GM21390 (cell line): Measurements from ENCODE around the gene QPCTL.
"Not testable (repeated sequence)": the region's sequence is repeated elsewhere in the genome, so short reads cannot be mapped to it uniquely, and the experiment has no call there.

Source experiments
- ATAC-seq: cut with Tn5 transposase; IDR thresholded peaks from one replicate; pipeline ENCODE4 v1.9.1; 2021; ENCODE audit not compliant: unreplicated experiment

Gene QPCTL

DNA sequence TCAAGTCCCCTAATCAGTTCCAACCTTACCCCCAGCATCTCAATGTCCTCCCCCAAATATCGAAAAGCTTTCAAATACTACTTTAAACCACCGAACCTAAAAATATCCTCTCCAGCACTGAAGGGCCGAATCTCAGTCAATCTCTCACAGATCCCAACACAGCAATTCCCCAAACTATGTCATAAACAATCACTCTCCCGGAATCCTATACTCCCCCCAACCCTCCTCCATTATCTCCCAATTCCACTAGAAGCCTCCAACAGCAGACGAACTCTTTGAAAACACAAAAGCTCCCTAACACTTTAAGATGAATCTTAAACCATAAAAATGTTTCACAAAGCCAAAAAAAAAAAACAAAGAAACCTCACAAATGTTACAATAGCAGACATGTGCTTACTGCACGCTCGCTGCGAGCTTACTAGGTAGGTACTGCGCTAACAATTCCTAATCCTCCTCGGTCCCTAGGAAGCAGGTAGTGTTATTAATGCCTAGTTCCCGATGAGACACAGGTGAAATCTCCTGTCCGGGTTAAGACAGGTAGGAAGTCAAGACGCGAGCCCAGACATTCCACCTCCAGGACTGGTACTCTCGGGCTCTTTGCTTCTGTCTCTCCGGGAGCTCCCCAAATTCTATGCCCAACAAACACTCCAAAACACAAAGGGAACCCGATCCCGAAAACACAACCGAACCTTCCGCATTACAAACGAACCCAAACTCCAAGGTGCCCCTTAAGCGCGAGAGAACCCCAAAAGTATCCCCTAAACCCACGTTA is 24.1 kb downstream of the QPCTL start:
- ATAC-seq: no peak

DNA sequence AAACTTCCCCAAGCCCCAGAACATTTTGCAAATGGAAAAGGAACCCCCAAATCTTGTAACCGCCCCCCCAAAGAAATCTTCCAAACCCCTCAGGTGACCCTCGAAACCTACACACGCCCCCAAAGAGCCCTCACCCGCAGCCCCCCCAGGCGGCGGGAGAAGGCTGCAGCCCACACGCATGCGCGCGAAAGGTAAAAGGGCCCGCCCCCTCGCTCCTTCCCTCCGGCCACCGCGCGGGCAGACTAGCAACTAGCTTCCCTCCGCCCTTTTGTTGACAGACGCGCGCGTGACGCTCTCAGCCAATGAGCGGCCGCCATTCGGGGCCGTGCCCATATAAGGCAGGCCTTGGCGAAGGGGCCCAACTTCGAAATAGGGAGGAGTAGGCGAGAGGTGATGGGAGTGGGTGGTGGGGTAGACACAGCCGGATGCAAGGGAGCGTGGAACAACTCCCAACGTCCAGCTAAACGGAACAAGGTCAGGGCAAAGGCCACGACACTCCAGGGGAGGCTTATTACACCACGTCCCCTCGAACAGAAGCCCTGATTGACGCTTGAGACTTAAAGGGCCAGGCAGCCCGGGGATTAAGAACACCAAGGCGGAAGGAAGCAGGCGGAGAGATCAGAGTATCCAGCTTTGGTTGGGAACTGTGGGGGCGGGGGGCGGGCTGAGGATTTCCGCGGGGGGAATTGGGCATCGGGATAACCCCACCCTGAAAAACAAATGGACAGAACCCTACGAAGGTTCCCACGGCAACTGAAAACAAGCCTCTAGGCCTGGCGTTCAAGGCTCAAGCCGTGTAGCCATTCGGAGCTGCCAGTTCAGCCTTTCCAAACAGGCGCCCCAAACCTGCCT is 24.9 kb downstream of the QPCTL start:
- peak; percentile 90 for ATAC-seq

- ATAC-seq: no peak
These were observed 25.7 kb downstream of the QPCTL start for GRCh38 chr19:45717983-45718650.

DNA sequence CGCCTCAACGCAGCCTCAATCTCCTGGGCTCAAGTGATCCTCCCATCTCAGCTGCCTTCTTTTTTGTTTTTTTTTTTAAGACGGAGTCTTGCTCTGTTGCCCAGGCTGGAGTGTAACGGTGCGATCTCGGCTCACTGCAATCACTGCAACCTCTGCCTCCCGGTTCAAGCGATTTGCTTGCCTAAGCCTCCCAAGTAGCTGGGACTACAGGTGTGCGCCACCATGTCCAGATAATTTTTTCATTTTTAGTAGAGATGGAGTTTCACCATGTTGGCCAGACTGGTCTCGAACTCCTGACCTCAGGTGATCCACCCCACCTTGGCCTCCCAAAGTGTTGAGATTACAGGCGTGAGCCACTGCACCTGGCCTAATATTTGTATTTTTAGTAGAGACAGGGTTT is 27.6 kb downstream of the QPCTL start:
- not testable (repeated sequence) for ATAC-seq

DNA sequence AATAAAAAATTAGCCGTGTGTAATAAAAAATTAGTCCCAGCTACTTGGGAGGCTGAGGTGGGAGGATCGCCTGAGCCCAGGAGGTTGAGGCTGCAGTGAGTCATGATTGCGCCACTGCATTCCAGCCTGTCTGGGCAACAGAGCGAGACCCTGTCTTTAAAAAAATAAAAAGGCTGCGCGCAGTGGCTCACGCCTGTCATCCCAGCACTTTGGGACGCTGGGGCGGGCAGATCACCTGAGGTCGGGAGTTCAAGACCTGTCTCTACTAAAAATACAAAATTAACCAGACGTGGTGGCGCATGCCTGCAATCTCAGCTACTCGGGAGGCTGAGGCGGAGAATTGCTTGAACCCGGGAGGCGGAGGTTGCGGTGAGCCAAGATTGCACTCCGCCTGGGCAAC is 36.2 kb downstream of the QPCTL start:
- ATAC-seq: not testable (repeated sequence)

- ATAC-seq: no peak
These were observed 37.4 kb downstream of the QPCTL start for GRCh38 chr19:45729800-45730290.

DNA sequence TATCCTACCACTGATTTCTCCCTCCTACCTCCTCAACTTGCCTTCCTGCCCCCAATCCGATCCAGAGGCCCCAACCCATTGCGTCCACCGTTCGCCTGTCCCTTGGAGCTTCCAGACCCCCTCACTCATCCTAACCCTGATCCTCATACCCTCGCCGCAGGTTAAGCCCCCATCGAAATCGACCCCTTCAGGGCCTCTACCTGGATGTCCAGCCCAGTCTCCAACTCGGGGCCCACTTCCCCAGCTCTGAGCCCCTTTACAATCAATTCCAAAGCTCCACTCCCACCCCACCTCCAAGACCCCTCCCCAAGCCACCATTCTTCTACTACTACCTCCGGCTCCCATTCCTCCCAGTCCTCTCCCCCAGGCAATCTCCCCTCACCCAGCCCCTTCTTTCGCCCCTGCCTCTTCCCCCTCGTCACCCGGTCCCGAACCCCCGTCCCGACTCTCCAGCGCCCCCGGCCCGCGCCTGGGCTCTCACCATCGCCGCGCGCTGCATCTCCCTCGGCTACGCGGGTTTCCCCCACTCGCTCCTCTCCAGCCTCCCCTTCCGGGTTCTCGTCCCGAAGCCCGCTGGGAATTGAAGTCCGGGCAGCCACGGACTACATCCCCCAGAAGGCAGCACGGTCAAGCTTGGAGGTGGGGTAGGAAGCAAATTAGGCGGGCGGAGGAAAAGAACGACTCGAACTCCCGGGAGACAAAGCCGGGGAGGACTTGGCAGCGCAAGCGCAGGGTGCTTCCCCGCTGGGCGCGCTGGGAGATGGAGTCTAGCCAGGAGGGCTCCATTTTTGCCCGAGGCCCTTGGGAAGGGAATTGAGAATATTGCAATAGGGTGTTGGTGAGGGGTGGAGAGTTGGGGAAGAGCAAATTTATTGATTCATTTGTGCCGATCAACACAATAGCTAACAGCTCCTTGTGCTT is 38.2 kb downstream of the QPCTL start, which contains the start of gene FBXO46:
FBXO46 (minus strand) TSS at position 529 of the 921 bp plus-strand sequence. CDS start 17,401 bp downstream, outside the sequence.
- ATAC-seq: peak; percentile 86

DNA sequence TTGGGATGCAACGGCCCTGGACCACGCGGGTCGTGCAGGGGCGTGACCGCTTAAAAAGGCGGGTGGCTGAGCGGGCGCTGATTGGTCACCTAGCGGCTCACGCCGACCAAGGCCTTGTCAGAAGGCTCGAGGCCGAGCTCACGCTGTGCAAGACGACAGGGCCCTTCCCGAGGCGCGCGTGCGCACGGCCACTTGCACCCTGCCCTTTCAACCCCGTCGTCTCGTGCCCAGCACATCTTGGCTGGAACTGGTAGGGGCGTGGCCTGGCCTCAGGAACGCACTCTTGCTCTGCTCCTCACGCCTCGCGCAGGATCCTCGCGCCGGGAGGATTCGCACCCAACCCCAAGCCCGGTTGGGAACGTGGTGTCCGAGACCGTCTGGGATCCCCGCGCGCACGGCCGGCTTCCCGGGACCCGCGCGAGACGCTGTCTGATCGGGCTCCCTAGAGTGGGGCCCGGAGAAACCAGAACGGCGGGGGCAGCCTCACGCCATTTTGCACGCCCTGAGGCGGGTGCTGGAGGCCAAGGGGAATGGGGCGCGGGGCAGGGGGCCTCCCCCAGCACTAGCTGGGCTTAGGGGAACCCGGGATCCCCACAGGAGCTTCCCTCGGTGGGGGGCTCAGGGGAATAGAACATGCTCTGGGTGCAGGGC is 40.8 kb downstream of the QPCTL start, which contains the start of gene MEIOSIN:
MEIOSIN (plus strand) TSS at position 280 of the 651 bp plus-strand sequence. CDS start 1,938 bp downstream, outside the sequence.
- no peak for ATAC-seq

DNA sequence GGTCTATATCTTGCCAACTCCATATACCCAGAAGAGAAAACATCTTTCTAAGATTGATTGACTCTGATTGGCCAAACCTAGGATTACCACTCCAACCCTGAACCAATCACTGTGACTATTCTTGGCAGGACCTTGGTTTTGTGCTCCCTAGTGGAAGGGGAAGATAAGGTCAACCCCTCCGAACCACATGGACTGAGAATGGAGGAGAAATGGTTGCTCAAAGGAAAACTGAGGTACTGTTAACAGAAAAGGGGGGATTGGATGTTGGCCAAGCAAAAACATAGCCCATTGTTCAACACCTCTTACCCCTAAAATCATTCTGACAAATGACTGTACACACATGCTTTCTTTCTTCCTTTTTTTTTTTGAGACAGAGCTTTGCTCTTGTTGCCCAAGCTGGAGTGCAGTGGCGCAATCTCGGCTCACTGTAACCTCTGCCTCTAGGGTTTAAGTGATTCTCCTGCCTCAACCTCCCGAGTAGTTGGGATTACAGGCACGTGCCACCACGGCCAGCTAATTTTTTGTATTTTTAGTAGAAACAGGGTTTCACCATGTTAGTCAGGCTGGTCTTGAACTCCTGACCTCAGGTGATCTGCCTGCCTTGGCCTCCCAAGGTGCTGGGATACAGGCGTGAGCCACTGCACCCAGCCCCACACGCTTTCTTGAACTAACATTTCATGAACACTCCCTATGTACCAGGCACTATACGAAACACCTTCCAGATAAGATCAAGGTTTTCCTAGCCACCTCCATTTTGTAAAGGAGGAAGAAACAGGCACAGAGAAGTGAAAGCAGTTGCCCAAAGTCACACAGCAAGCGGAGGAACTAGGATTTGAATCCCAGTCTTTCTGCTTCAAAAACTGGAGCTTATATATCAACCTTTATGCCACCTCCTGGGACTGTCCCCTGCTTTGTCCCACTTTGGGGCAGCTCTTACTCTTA is 47.3 kb downstream of the QPCTL start:
- no peak for ATAC-seq

DNA sequence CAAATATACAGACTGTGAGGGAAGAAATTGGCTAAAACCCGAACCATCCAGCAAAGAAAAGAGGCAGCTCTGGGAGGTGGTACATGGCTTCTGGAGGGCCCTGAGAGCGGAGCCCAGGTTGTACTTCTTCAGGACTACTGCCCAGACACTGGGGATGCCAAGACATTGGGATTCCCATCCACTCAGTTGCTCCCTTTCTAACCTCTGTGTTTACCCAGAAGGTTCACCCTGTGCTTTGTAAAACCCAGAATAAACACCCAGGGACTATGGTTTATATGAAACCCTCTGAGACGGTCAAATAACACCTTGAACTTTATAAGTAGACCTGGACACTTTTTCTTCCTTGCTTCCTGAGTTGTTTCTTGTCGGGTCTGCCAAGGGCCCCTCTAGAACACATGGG is 50.5 kb downstream of the QPCTL start:
- ATAC-seq: no peak

- no peak for ATAC-seq
These were observed 53.1 kb downstream of the QPCTL start for GRCh38 chr19:45745606-45746005.

DNA sequence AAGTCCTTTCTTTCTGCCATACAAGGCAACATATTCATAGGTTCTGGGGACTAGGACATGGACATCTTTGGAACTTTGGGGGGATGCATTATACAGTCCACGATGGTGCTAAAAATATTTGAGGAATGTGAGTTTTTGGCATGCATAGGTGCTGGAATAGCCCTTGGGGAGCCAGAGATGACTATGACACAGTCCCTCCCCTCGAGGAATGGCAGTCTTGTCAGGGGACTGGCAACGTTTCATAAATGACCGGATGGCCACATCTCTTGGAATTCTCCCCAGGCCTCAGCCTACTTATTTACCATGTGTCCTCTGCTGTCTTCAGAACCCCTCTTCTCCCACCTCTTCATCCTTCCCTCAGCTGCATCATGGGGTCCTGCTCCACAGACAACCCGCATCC is 54.4 kb downstream of the QPCTL start:
- no peak for ATAC-seq

GRCh38 chr19:45747513-45747912 is 55.0 kb downstream of the QPCTL start:
- ATAC-seq: no peak

DNA sequence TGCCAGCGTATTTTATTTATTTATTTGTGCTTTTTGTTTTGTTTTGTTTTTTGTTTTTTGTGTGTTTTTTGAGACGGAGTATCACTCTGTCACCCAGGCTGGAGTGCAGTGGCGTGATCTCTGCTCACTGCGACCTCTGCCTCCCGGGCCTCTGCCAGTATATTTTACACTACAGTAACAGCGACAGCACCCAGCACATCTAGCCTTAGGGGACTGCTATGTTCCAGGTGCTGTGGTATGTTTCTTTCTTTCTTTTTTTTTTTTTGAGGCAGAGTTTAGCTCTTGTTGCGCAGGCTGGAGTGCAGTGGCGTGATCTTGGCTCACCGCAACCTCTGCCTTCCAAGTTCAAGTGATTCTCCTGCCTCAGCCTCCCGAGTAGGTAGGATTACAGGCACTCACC is 59.0 kb downstream of the QPCTL start:
- not testable (repeated sequence) for ATAC-seq

GRCh38 chr19:45752639-45753038 is 60.2 kb downstream of the QPCTL start:
- ATAC-seq: no peak

GRCh38 chr19:45753548-45753947 is 61.1 kb downstream of the QPCTL start:
- ATAC-seq: no peak
